HepG2 (cell line): ENCODE measurements around the gene GPR17. TPM values are rescaled to one million over a fixed set of nuclear protein-coding genes. Genes with fewer than 3 reads are reported as not detected.
A peak's percentile ranks its signal among the peaks of the same experiment; 100 is the strongest.

Experiments used
- ATAC-seq: fragments of 200-7000 bp; cut with Tn5 transposase; 3 replicates; pipeline ENCODE4 v1.9.1; 2020; ENCODE audit warnings: mild to moderate bottlenecking, moderate library complexity
- BruUV-seq: library from RNA; stranded (reverse); fragments of 400-500 nt; replicated peaks from 2 replicates; lab custom pipeline; 2021; lab: Mats Ljungman, UMichigan
- CTCF ChIA-PET: fragments of 300-600 bp; formaldehyde crosslinking; extraction: SDS; loops from one replicate; lab custom pipeline; 2021; ENCODE audit warnings: low total read pairs, inconsistent platforms, low intra/inter-chr PET ratio; lab: Yijun Ruan, JAX
- POLR2A ChIA-PET: fragments of 350-600 bp; sonication (Branson Sonifier 250); formaldehyde crosslinking; loops from one replicate; lab custom pipeline; 2020; ENCODE audit warnings: antibody characterized with exemption, inconsistent platforms; lab: Yijun Ruan, JAX
- DNase-seq: peaks from one replicate; pipeline ENCODE4 v3.0.0-alpha.2; 2015; ENCODE audit warnings: low spot score
- FAIRE-seq: peaks from 3 replicates; lab custom pipeline; 2011; peaks lifted over from hg19 to GRCh38; lab: Jason Lieb, UNC
- H2AFZ ChIP-seq: one replicate; pipeline ENCODE4 v1.6.1; 2011; ENCODE audit warnings: low read length, inconsistent platforms
- H3K27ac ChIP-seq: fragments of 300-600 bp; 3 replicates; pipeline ENCODE4 v1.8.0; 2011; ENCODE audit warnings: mixed run types, mild to moderate bottlenecking, mixed read lengths, low read length, inconsistent platforms; ENCODE audit not compliant: insufficient read depth; ENCODE audit errors: extremely low read length
- H3K27me3 ChIP-seq, 2 experiments: fragments of 200-600 bp in 1 of 2; 2 replicates in 1 of 2; 3 replicates in 1 of 2; pipeline versions ENCODE4 v1.6.0 to v1.8.0; 2011; ENCODE audit warnings: low read length in 2 of 2, mild to moderate bottlenecking in 2 of 2, moderate library complexity in 2 of 2, inconsistent platforms in 1 of 2; ENCODE audit not compliant: insufficient read depth in 2 of 2, control insufficient read depth in 1 of 2
- H3K36me3 ChIP-seq, 2 experiments: fragments of 200-600 bp in 1 of 2; replicated peaks in 1 of 2; 2 replicates in 1 of 2; 3 replicates in 1 of 2; pipeline versions ENCODE4 v1.5.1 to v1.8.0; 2011; ENCODE audit warnings: low read length in 2 of 2, inconsistent platforms in 1 of 2; ENCODE audit not compliant: insufficient read depth in 2 of 2, control insufficient read depth in 1 of 2
- H3K4me1 ChIP-seq: 2 replicates; pipeline ENCODE4 v1.5.1; 2012; ENCODE audit warnings: low read length, inconsistent platforms; ENCODE audit not compliant: insufficient read depth
- H3K4me2 ChIP-seq: 2 replicates; pipeline ENCODE4 v1.6.0; 2011; ENCODE audit warnings: low read depth, low read length, inconsistent platforms
- H3K4me3 ChIP-seq, 3 experiments: fragments of 200-600 bp in 1 of 3; sonication (generic), shearing (Covaris generic) in 1 of 3; replicated peaks in 1 of 3; 2 replicates each; pipeline ENCODE4 v1.5.1; 2011 to 2016; ENCODE audit warnings: low read length in 3 of 3, inconsistent platforms in 2 of 3, low read depth in 2 of 3, mild to moderate bottlenecking in 2 of 3, control low read depth in 1 of 3, mixed read lengths in 1 of 3; ENCODE audit not compliant: insufficient read depth in 1 of 3
- H3K79me2 ChIP-seq: one replicate; pipeline ENCODE4 v1.6.1; 2011; ENCODE audit warnings: low read length, inconsistent platforms; ENCODE audit not compliant: insufficient read depth
- H3K9ac ChIP-seq: 2 replicates; pipeline ENCODE4 v1.6.0; 2011; ENCODE audit warnings: mild to moderate bottlenecking, low read depth, low read length, inconsistent platforms; ENCODE audit not compliant: insufficient read depth
- H3K9me3 ChIP-seq: 2 replicates; pipeline ENCODE4 v1.5.1; 2012; ENCODE audit warnings: mild to moderate bottlenecking, low read length
- H4K20me1 ChIP-seq: 2 replicates; pipeline ENCODE4 v1.6.0; 2011; ENCODE audit warnings: inconsistent platforms, mild to moderate bottlenecking, low read length, moderate library complexity; ENCODE audit not compliant: insufficient read depth
- CCAR2 ChIP-seq: fragments of 200-400 bp; formaldehyde crosslinking; optimal IDR thresholded peaks from 2 replicates; pipeline ENCODE3; 2018; ENCODE audit warnings: low read depth, mild to moderate bottlenecking, low read length, moderate library complexity
- HNRNPLL ChIP-seq: fragments of 200-400 bp; formaldehyde crosslinking; IDR thresholded peaks from 2 replicates; pipeline ENCODE4 v1.6.1; 2017; ENCODE audit warnings: mild to moderate bottlenecking, low read depth, low read length; ENCODE audit not compliant: poor library complexity, severe bottlenecking
- NKX3-1 ChIP-seq: sonication (generic); formaldehyde crosslinking; IDR thresholded peaks from 2 replicates; pipeline ENCODE4 v1.5.0; 2020; ENCODE audit warnings: missing genetic modification reagents
- PTBP1 ChIP-seq: fragments of 200-400 bp; formaldehyde crosslinking; IDR thresholded peaks from 2 replicates; pipeline ENCODE4 v1.6.1; 2018; ENCODE audit warnings: low read length, low read depth; ENCODE audit not compliant: poor library complexity, severe bottlenecking
- SP1 ChIP-seq, 2 experiments: fragments of 450-650 bp in 1 of 2; sonication (generic) in 1 of 2; formaldehyde crosslinking in 1 of 2; IDR thresholded peaks; 2 replicates each; pipeline versions ENCODE4 v1.4.0 to v1.6.1; 2016 to 2020; ENCODE audit warnings: missing genetic modification reagents in 1 of 2
- TBL1XR1 ChIP-seq: fragments of 150-350 bp; IDR thresholded peaks from 2 replicates; pipeline ENCODE4 v1.6.1; 2014; ENCODE audit warnings: borderline replicate concordance, low read length; ENCODE audit not compliant: partially characterized antibody
- THYN1 ChIP-seq: sonication (generic); formaldehyde crosslinking; IDR thresholded peaks from 2 replicates; pipeline ENCODE4 v1.8.1; 2023; ENCODE audit warnings: low read depth, mild to moderate bottlenecking, moderate library complexity, missing genetic modification reagents, borderline replicate concordance
- ZNF20 ChIP-seq: sonication (generic); formaldehyde crosslinking; IDR thresholded peaks from 2 replicates; pipeline ENCODE4 v1.4.0; 2020; ENCODE audit warnings: mild to moderate bottlenecking, moderate library complexity, missing genetic modification reagents
- ZNF672 ChIP-seq: sonication (generic); formaldehyde crosslinking; IDR thresholded peaks from 2 replicates; pipeline ENCODE4 v1.8.1; 2022; ENCODE audit warnings: missing genetic modification reagents
- WGBS: methylation state at CpG from one replicate; pipeline ENCODE4 v1.1.6; 2017; ENCODE audit warnings: low lambda C conversion rate; 5-methylcytosine and 5-hydroxymethylcytosine counted together
- in situ Hi-C: cut with HindIII; loops from 2 replicates; pipeline ENCODE4 v1.10.0; 2017; ENCODE audit warnings: low pct_unique_long_range_greater_than_20kb; ENCODE audit not compliant: extremely low pct_ligation_motif_present
- intact Hi-C: fragments of 100-400 bp; cut with micrococcal nuclease; formaldehyde crosslinking; loops from one replicate; pipeline ENCODE4 v1.10.0; 2022; ENCODE audit not compliant: unreplicated experiment
- polyA plus RNA-seq, 8 experiments: library from polyadenylated mRNA; depleted of rRNA in 3 of 8; stranded (reverse) in 7 of 8; unstranded in 1 of 8; fragments of >200 nt; fragmentation: Illumina TruSeq in 4 of 8; extraction: Trizol in 4 of 8; gene quantifications; 2 replicates each; pipeline versions ENCODE4 v1.2.1 to v1.2.3, GENCODE V29; 2011 to 2016; ENCODE audit warnings: low read depth in 4 of 8, missing spikeins in 1 of 8, mixed read lengths in 1 of 8; ENCODE audit not compliant: insufficient read depth in 1 of 8
- total RNA-seq, 5 experiments: library from RNA; depleted of rRNA; stranded (reverse); fragments of >200 nt; fragmentation: Illumina TruSeq; extraction: Trizol; gene quantifications; 2 replicates each; pipeline ENCODE4 v1.2.3, GENCODE V29; 2016; ENCODE audit warnings: low read depth in 1 of 5

GPR17 gene
- total and polyA plus RNA-seq, 2 of the 13 experiments (the other 11 are each of a cell fraction or from before 2014, with no cell fraction given) = not detected

GRCh38 chr2:127630864-127631540 is 15.0 kb upstream of the GPR17 start:
- in situ Hi-C loops = no loop called here
- POLR2A ChIA-PET = no interaction called here

GRCh38 chr2:127631541-127631996 is 14.4 kb upstream of the GPR17 start:
- Histone ChIP-seq H3K36me3 (no peaks in the 10 kb centered on the region), H3K4me2 (no peak overlapping the region), H2AFZ (no peak overlapping the region)
- no CpG with 5 or more reads among the region's 16 CpGs for WGBS
- no peak for ATAC-seq
- no TSS peak for BruUV-seq
- DNase-seq = no peak
- TF ChIP-seq THYN1 (CRISPR knock-in tag) (no peak), SP1 (IDR thresholded peaks at IDR 0.05) (no peak), SP1 (CRISPR knock-in tag; IDR thresholded peaks at IDR 0.05) (no peak), CCAR2 (no peak), ZNF672 (CRISPR knock-in tag) (no peak), NKX3-1 (CRISPR knock-in tag) (no peak), TBL1XR1 (no peak), PTBP1 (no peak)
- TF ChIP-seq, all 625 proteins: peak for 0
- no peaks in the 10 kb centered on the region for H4K20me1 ChIP-seq
- in situ Hi-C loops = no loop called here
- no peaks in the 10 kb centered on the region for H3K9me3 ChIP-seq
- intact Hi-C loops = no loop called here
- H3K27ac ChIP-seq = no peak overlapping the region
- H3K27me3 ChIP-seq = peaks cover 33 to 96% of the 10 kb centered on the region in 2 experiments
- no peak overlapping the region for H3K9ac ChIP-seq
- no peaks in the 10 kb centered on the region for H3K79me2 ChIP-seq
- ChIA-PET CTCF (no interaction called here), POLR2A (no interaction called here)
- no peak for FAIRE-seq
- H3K4me3 ChIP-seq = no peak overlapping the region
- H3K4me1 ChIP-seq = peaks cover 8% of the 10 kb centered on the region; the same call in 1 of the 2 replicates

More at GRCh38 chr2:127630864-127631540, 15.0 kb upstream of the GPR17 start:
- peaks cover 30 to 95% of the 10 kb centered on the region in 2 experiments for H3K27me3 ChIP-seq
- CTCF ChIA-PET = no interaction called here
- 17% methylated on average over 14 of the region's 25 CpGs for WGBS
- ATAC-seq (no peak), DNase-seq (no peak)
- BruUV-seq = no TSS peak
- H4K20me1 ChIP-seq = no peaks in the 10 kb centered on the region
- no peak overlapping the region for H3K4me3 ChIP-seq
- no peak overlapping the region for H2AFZ ChIP-seq
- H3K9me3 ChIP-seq = no peaks in the 10 kb centered on the region
- H3K79me2 ChIP-seq = no peaks in the 10 kb centered on the region
- H3K36me3 ChIP-seq = no peaks in the 10 kb centered on the region
- H3K4me2 ChIP-seq = no peak overlapping the region
- no peak overlapping the region for H3K27ac ChIP-seq
- TF ChIP-seq HNRNPLL (peak; percentile 19), ZNF20 (CRISPR knock-in tag) (no peak)
- TF ChIP-seq, all 625 proteins: peak for 1
- Histone ChIP-seq H3K9ac (no peak overlapping the region), H3K4me1 (peaks cover 2% of the 10 kb centered on the region; the same call in 1 of the 2 replicates)
- intact Hi-C loops = no loop called here
- FAIRE-seq = no peak
